HG03103 (cell line): ENCODE measurements around the gene CEP120.
"Not testable (repeated sequence)": the region's sequence is repeated elsewhere in the genome, so short reads cannot be mapped to it uniquely, and the experiment has no call there.

Source experiments
- ATAC-seq: cut with Tn5 transposase; IDR thresholded peaks from one replicate; pipeline ENCODE4 v1.9.1; 2021; ENCODE audit warnings: low read depth; ENCODE audit not compliant: unreplicated experiment

The CEP120 gene

DNA sequence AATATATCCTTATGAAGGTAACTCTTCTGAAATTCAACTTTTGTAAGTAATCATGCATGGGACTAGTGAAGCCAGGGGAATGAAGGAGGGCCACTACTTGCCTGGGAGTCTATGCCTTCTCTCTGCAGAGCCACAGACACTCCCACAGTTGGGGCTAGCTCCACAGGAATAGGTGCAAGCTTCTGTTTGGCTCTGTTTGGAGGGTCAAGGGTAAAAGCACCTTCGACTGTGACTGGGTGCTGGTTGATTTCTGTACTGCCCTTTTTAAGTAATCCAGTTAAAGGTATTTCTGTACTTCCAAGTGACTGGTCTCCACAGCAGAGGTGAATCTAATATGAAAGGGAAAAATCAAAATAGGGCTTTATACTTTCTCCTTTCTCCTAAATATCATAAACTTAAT is 32.2 kb downstream of the CEP120 start:
- ATAC-seq, result no peak

DNA sequence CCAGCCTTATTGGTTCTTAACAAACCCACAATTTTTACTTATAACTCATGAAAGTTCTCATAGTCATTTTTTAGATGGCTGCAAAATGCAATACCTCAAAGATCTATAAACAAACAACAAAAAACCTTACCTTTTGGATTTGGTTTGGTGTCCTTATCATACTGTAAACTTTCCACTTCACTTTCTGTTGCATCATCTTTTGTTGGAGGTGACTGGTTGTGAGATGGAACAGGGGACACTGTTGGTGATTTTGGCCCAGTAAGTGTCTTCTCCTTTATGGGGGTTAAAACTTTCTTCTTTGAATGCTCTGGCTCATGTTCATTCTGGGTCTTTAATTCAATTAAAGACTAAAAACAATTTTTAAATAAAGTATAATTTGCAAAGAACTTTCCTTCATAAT is 33.4 kb downstream of the CEP120 start:
- no peak for ATAC-seq

DNA sequence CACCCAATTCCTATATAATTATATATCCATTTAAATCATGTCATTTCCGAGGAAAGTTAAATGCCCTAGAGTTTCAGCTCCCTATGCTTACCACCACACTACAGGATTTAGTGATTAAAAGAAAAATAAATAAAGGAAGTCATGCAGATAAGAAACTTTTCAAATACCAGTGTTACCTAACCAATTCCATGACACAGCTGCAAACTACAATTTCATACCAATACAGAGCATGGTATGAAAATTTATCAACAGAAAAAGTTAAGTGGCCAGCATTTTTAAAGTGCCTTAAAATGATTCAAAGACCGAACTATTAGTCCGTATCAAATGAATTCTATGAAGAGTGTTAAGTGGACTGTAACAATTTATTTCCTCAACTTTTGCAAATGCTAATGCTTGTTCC is 35.9 kb downstream of the CEP120 start:
- no peak for ATAC-seq

DNA sequence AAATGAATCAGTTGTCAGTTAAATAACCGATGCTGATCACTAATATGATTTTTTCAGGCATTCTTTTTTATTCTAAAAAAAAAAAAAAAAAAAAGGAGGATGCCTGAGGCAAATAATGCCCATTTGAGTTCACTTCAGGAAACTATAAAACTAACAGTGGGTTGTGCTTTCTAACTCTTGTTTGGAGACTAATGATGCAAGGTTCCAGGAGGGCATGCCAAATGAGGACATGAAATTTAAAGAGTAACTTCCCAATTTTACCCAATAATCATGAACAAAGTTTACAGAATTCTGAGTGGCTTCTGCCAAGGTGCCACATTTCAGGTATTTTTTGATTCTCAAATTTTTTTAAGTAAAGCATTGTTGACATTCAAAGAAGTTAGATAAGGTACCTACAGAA is 41.0 kb downstream of the CEP120 start:
- ATAC-seq, result no peak

DNA sequence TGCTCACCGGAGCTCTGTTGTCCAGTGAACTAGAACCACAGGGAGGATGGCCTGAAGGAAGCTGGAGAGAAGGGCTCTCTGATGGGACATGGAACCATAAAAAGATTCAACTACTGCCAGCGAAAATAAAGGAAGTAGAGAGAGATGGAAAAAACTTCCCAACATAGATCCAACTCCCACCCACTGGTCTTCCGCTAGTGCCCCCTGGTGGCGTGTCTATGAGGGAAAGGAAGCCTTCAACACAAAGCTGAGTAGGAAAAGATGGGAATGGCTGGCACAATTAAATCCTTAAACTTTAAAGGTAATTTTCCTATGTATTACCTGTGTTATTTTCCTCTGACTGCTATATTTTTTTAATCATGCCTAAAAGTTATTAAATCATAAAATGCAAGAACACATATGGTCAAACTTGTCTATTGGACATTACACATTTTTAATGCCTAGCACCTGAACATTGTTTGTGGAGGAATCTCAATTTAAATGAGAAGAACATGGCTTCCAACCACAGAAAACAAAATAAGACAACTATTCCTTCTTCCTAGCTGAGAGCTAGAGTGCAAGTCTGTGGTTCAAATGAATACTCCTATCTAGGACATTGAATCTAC is 51.5 kb downstream of the CEP120 start:
- ATAC-seq, result no peak

DNA sequence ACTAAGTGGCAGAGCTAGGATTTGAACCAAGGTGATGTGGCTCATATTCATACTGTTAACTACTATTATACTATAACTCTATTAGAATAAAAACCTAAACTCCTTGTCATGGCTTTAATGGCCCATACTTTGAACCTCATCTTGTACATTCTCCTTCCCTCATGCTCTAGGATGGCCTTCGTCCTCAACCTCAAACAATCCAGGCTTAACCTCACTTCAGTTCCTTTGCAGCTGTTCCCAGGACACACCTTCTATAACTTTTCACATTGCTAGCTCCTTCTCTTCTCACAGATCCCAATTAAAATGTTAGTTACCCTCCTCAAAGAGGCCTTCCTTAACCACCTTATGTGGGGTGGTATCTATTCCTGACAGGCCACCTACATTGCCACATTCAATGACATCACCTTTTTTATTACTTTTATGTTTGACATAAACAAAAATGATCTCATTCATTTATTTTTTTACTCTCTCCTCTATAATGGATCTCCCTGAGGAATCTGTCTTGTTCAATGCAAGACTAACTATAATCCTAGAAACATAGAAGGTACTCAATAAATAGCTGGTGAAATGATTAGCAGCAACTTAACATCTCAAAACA is 53.7 kb downstream of the CEP120 start:
- ATAC-seq, result no peak

GRCh38 chr5:123367739-123368138 is 55.5 kb downstream of the CEP120 start:
- no peak for ATAC-seq

- no peak for ATAC-seq
These were observed 58.0 kb downstream of the CEP120 start for GRCh38 chr5:123365156-123365555.

- no peak for ATAC-seq
These were observed 58.6 kb downstream of the CEP120 start for GRCh38 chr5:123364441-123365155.

- ATAC-seq, result no peak
These were observed 62.3 kb downstream of the CEP120 start for GRCh38 chr5:123360910-123361309.

DNA sequence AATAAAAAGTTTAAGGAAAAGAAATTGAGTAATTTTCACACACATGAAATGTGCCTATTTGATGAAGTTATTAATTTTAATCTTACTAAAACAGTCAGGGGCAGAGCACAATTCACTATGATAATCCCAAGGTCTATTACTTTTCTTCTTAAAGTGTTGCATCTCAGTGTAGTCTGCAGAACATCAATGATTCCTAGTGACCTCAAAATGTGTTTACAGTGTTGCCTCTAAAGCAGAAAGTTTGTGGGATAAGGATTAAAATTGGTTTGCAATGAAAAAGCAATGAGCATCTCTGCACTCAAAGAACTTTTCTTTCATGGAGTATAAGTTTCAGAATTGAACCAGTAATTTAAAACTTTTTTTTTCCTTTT is 63.0 kb downstream of the CEP120 start:
- no peak for ATAC-seq

DNA sequence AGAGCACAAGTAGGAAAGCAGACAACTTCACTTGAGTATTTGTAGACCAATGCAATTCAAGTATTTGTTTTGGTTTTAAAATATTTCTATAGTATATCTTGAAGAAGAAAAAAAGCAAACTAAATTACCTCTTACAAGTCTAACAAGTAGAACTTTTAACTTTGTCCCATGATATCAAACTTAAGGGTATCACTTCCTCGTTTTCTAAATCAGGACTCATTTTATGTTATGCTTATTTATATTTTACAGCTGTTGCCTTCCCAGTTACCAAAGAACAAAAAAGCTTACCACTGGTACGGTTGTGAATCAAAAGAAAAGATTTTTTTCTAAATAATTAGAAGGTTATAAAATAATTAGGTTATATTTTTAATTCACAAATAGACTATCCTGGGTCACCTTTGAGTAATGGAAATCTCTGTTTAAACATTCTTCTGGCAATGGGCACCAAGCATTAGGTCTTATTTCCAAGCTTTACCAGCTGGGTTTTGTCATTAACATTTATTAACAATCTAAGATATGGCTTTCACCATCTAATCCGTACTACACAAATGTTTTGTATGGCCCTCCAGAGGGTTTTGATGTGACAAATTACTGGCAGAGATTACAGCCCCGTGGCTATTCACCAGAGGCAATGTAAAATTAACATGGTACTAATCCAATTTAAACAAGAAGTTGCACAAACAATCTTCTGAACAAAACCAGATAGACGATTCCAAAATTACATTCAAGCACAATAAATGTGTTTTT is 63.6 kb downstream of the CEP120 start:
- ATAC-seq, result no peak

GRCh38 chr5:123358751-123359150 is 64.5 kb downstream of the CEP120 start:
- ATAC-seq, result no peak

DNA sequence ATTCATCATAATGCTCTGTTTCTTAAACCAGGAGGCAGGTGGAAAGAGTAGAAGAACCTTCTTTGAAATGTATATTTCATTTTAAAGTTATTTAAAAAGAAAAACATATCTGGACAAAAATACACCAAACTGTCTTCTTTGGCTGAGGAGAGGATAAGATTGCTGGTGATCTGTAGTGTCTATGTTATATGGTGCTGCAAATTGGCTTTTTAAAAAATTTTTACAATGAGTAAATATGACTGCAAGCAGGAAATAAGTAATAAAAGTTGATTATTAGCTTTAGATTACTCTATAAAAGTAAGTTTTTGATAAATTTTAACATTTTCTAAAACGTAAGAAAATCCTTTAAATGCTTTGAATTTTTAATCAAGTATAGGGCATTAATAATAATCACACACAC is 64.9 kb downstream of the CEP120 start:
- ATAC-seq, result no peak

GRCh38 chr5:123351820-123352219 is 71.4 kb downstream of the CEP120 start:
- no peak for ATAC-seq

- ATAC-seq, result no peak
These were observed 72.0 kb downstream of the CEP120 start for GRCh38 chr5:123351240-123351639.

DNA sequence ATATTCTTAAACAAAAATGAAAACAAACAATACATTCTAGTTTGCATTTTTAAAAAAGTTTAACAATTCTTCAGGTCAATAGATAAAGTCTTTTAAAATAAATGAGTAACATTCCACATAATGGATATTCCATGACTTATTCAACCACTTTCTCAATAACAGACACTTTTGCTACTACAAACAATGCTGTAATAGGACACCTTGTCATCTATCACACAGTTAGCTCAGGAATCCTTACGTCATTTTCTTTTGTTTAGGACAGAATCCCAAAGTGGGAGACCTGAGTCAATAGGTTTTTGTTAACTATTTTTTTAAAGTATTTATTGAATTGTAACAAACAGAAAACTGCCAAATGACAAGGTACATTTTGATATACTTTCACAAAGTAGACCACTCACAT is 72.5 kb downstream of the CEP120 start:
- no peak for ATAC-seq

- no peak for ATAC-seq
These were observed 78.3 kb downstream of the CEP120 start for GRCh38 chr5:123344816-123345426.

GRCh38 chr5:123340928-123341327 is 82.3 kb downstream of the CEP120 start:
- ATAC-seq, result no peak

GRCh38 chr5:123308377-123308776 is 114.8 kb downstream of the CEP120 start:
- not testable (repeated sequence) for ATAC-seq

DNA sequence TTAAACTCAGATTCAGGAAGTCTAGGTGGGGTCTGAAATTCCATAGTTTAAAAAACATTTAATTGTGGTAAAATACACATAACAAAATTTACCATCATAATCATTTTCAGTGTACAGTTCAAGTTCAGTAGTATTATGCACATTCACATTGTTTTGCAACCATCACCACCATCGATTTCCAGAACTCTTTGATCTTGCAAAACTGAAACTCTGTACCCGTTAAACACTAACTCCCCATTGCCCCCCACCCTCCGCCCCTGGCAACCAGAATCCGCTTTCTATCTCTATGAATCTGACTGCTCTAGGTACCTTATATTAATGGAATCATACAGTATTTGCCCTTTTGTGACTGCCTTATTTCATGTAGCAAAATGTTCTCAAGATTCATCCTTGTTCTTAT is 117.5 kb downstream of the CEP120 start:
- no peak for ATAC-seq
